HG03575 (cell line): ENCODE data around the gene CTDP1.
"Not testable (repeated sequence)": the region's sequence is repeated elsewhere in the genome, so short reads cannot be mapped to it uniquely, and the experiment has no call there.

Source experiments
- ATAC-seq: cut with Tn5 transposase; IDR thresholded peaks from one replicate; pipeline ENCODE4 v1.9.1; 2021; ENCODE audit not compliant: unreplicated experiment, insufficient number of reproducible peaks, low FRiP score; ENCODE audit errors: extremely low read depth

Gene CTDP1

DNA sequence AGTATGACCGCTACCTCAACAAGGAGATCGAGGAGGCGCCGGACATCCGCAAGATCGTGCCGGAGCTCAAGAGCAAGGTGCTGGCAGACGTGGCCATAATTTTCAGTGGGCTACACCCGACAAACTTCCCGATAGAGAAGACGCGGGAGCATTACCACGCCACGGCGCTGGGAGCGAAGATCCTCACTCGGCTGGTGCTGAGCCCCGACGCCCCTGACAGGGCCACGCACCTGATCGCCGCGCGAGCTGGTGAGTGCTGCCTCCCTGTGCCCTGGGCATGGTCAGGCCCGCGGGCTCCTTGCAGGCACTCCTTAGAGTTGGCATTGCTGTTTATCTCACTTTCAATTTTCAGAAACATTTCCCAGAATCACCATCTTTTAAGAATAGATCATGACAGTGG, 35.7 kb downstream of the CTDP1 start:
- ATAC-seq = no peak

- ATAC-seq = no peak
Measured at GRCh38 chr18:79717059-79717458, 37.5 kb downstream of the CTDP1 start.

GRCh38 chr18:79717555-79718074, 38.0 kb downstream of the CTDP1 start:
- ATAC-seq = no peak

GRCh38 chr18:79718126-79718525, 38.5 kb downstream of the CTDP1 start:
- no peak for ATAC-seq

- ATAC-seq = no peak
Measured at GRCh38 chr18:79718878-79719477, 39.4 kb downstream of the CTDP1 start.

- not testable (repeated sequence) for ATAC-seq
Measured at GRCh38 chr18:79719478-79720358, 40.1 kb downstream of the CTDP1 start.

GRCh38 chr18:79720359-79720733, 40.7 kb downstream of the CTDP1 start:
- ATAC-seq = no peak

- no peak for ATAC-seq
Measured at GRCh38 chr18:79723036-79723435, 43.4 kb downstream of the CTDP1 start.

DNA sequence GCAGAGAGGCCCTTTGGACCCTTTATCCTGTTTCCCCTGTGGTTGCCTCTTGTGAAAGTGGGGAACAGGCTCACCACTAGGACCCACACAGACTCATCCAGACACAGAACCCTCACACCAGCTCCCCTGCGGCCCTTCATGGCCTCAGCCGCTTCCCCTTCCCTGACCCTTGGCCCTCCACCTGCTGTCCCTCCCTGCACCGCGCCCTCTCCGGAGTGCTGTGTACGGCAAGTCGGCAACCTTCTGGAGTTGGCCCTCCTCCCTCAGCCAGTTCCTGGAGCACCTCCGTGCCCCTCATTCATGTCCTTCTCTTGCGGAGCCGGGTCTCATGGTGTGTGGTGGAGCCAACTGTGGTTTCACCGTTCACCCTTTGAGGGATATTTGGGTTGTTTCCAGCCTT, 44.0 kb downstream of the CTDP1 start:
- no peak for ATAC-seq

- ATAC-seq = no peak
Measured at GRCh38 chr18:79724299-79725080, 44.9 kb downstream of the CTDP1 start.

DNA sequence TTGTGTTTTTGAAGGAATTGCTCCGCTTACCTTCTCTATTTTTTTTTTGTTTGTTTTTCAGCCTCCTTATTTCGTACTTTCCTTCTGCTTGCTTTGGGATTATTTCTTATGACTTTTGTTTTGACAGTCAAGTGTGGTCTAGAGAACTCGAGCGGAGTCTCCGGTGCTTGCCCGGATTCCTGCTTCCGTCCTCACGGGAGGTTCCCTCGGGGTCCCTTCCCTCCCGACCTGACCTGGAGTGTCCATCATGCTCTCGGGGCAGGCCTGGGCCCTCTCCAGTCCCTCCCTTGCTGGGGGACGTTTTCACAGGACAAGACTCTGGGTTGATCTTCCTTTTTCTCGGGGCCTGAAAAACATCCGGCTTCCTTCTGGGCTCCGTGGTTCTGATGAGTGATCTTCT, 45.9 kb downstream of the CTDP1 start:
- ATAC-seq = no peak

DNA sequence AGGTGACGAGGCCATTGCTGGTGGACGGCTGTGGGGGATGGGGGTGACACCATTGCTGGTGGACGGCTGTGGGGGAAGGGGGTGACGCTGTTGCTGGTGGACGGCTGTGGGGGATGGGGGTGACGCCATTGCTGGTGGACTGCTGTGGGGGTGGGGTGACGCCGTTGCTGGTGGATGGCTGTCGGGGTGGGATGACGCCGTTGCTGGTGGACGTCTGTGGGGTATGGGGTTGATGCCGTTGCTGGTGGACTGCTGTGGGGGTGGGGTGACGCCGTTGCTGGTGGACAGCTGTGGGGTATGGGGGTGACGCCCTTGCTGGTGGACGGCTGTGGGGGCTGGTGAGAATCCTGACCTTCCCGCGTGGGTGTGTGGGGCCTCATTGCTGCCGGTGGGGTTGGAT, 47.1 kb downstream of the CTDP1 start:
- ATAC-seq = no peak

DNA sequence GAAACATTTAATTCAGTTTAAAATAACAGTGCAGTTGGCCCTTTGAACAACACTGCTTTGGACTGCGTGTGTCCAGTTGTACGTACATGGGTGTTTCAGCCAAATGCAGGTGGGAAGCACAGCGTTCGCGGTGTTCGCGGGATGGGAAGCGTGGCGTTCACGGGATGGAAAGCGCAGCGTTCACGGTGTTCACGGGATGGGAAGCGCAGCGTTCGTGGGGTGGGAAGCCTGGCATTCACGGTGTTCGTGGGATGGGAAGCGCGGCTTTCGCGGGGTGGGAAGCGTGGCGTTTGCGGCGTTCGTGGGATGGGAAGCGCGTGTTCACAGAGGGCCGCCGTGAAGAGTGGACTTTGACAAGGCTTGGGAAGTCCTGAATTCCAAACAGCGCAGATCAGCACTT, 47.6 kb downstream of the CTDP1 start:
- ATAC-seq = no peak

- ATAC-seq = no peak
Measured at GRCh38 chr18:79728931-79729586, 49.5 kb downstream of the CTDP1 start.

- ATAC-seq = no peak
Measured at GRCh38 chr18:79729611-79730010, 50.0 kb downstream of the CTDP1 start.

- no peak for ATAC-seq
Measured at GRCh38 chr18:79730804-79731203, 51.2 kb downstream of the CTDP1 start.

- ATAC-seq = not testable (repeated sequence)
Measured at GRCh38 chr18:79731881-79732720, 52.5 kb downstream of the CTDP1 start.

DNA sequence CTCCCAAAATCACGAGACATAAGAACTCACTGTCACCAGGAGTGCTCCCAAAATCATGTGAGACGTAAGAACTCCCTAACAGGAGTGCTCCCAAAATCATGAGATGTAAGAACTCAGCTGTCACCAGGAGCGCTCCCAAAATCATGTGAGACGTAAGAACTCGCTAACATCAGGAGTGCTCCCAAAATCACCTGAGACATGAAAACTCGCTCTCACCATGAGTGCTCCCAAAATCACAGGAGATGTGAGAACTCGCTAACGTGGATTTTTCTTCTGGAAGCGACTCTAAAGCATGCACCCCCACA, 53.1 kb downstream of the CTDP1 start:
- ATAC-seq = no peak
